ENCODE results near the gene PIN4.

The PIN4 gene

GRCh38 chrX:72236841-72237240, 55.3 kb downstream of the PIN4 start:
- TF ChIP-seq POLR2A (IDR thresholded peaks at IDR 0.05; ENCODE audit: extremely low read depth, insufficient read length) (no peak), CTCF (IDR thresholded peaks at IDR 0.05; ENCODE audit: low read depth, low read length) (no peak), MAX (IDR thresholded peaks at IDR 0.05; ENCODE audit: low read depth, low read length) (no peak), MYC (IDR thresholded peaks at IDR 0.05; ENCODE audit: low read depth, low read length) (no peak)
- DNase-seq (ENCODE audit: low read depth): no peak
- H3K4me3 ChIP-seq (ENCODE audit: low read depth, low read length): no peak overlapping the region

GRCh38 chrX:72238183-72238582, 56.6 kb downstream of the PIN4 start:
- TF ChIP-seq POLR2A (IDR thresholded peaks at IDR 0.05; ENCODE audit: extremely low read depth, insufficient read length) (no peak), MYC (IDR thresholded peaks at IDR 0.05; ENCODE audit: low read depth, low read length) (no peak), CTCF (IDR thresholded peaks at IDR 0.05; ENCODE audit: low read depth, low read length) (no peak), MAX (IDR thresholded peaks at IDR 0.05; ENCODE audit: low read depth, low read length) (no peak)
- DNase-seq (ENCODE audit: low read depth): no peak

GRCh38 chrX:72238721-72239475, 57.3 kb downstream of the PIN4 start, which contains the start of gene ERCC6L:
TSS of gene ERCC6L (minus strand) at chrX:72239027. CDS start at chrX:72238911, 116 bp downstream.
- peak within 1 kb of the TSS; percentile 86 for H3K4me3 ChIP-seq (ENCODE audit: low read depth, low read length)
- peak; percentile 92 for DNase-seq (ENCODE audit: low read depth)
- TF ChIP-seq MYC (IDR thresholded peaks at IDR 0.05; ENCODE audit: low read depth, low read length): peak; percentile 88
- TF ChIP-seq POLR2A (IDR thresholded peaks at IDR 0.05; ENCODE audit: extremely low read depth, insufficient read length): peak; percentile 95
- no peak for TF ChIP-seq CTCF (IDR thresholded peaks at IDR 0.05; ENCODE audit: low read depth, low read length)
- TF ChIP-seq MAX (IDR thresholded peaks at IDR 0.05; ENCODE audit: low read depth, low read length): peak; percentile 86

More at GRCh38 chrX:72238183-72238582, 56.6 kb downstream of the PIN4 start:
- H3K4me3 ChIP-seq (ENCODE audit: low read depth, low read length): peak overlapping the region; percentile 86

GRCh38 chrX:72240976-72241375, 59.4 kb downstream of the PIN4 start:
- TF ChIP-seq POLR2A (IDR thresholded peaks at IDR 0.05; ENCODE audit: extremely low read depth, insufficient read length) (no peak), CTCF (IDR thresholded peaks at IDR 0.05; ENCODE audit: low read depth, low read length) (no peak), MYC (IDR thresholded peaks at IDR 0.05; ENCODE audit: low read depth, low read length) (no peak), MAX (IDR thresholded peaks at IDR 0.05; ENCODE audit: low read depth, low read length) (no peak)
- no peak overlapping the region for H3K4me3 ChIP-seq (ENCODE audit: low read depth, low read length)
- DNase-seq (ENCODE audit: low read depth): no peak

- DNase-seq (ENCODE audit: low read depth): no peak
- TF ChIP-seq MAX (IDR thresholded peaks at IDR 0.05; ENCODE audit: low read depth, low read length) (no peak), MYC (IDR thresholded peaks at IDR 0.05; ENCODE audit: low read depth, low read length) (no peak), POLR2A (IDR thresholded peaks at IDR 0.05; ENCODE audit: extremely low read depth, insufficient read length) (no peak), CTCF (IDR thresholded peaks at IDR 0.05; ENCODE audit: low read depth, low read length) (no peak)
- H3K4me3 ChIP-seq (ENCODE audit: low read depth, low read length): no peak overlapping the region
Observed at GRCh38 chrX:72243472-72243871, 61.9 kb downstream of the PIN4 start.

Measured in NB4 (cell line).